ENCODE measurements around the gene SPATA20. TPM values are rescaled to one million over a fixed set of nuclear protein-coding genes. Genes with fewer than 3 reads are reported as not detected.

Gene SPATA20
- total RNA-seq, 1 donor from 2014 or later, result 52.3 TPM

- DNase-seq (no peak), ATAC-seq (ENCODE audit: low read depth) (no peak)
- TF ChIP-seq, protein P1, sequence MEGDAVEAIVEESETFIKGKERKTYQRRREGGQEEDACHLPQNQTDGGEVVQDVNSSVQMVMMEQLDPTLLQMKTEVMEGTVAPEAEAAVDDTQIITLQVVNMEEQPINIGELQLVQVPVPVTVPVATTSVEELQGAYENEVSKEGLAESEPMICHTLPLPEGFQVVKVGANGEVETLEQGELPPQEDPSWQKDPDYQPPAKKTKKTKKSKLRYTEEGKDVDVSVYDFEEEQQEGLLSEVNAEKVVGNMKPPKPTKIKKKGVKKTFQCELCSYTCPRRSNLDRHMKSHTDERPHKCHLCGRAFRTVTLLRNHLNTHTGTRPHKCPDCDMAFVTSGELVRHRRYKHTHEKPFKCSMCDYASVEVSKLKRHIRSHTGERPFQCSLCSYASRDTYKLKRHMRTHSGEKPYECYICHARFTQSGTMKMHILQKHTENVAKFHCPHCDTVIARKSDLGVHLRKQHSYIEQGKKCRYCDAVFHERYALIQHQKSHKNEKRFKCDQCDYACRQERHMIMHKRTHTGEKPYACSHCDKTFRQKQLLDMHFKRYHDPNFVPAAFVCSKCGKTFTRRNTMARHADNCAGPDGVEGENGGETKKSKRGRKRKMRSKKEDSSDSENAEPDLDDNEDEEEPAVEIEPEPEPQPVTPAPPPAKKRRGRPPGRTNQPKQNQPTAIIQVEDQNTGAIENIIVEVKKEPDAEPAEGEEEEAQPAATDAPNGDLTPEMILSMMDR (IDR thresholded peaks at IDR 0.05), result no peak
- H3K36me3 Mint-ChIP-seq (ENCODE audit: low read depth), result no peaks in the 10 kb centered on the region
- H3K4me1 Mint-ChIP-seq, result peaks cover 13% of the 10 kb centered on the region
- H3K4me3 Mint-ChIP-seq, result no peak overlapping the region
- no peaks in the 10 kb centered on the region for H3K9me3 Mint-ChIP-seq
- intact Hi-C loops (cut with micrococcal nuclease), result no loop called here
- ChIA-PET POLR2A (no interaction called here), CTCF (no interaction called here)
- H3K27ac Mint-ChIP-seq, result no peak overlapping the region
- no peaks in the 10 kb centered on the region for H3K27me3 Mint-ChIP-seq
Observed at GRCh38 chr17:50514936-50515702, 31.9 kb upstream of the SPATA20 start.

DNA sequence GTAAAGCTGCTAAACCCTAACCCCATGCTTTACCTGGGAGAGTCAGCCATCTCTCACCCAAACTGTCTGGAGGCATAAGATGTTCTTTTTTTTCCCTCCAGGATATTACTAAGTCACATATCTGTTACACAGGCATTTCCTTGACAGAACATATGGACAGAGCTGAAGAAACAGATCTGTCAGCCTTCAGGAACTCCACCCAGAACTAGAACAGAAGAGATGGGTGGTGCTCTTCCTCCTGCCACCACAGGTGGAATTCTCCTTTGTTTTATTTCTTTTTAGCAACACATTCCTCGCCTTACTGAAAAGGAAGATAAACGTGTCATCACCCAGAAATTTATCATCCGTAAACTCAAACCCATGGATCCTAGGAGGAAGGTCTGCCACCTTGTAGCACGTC is 30.0 kb upstream of the SPATA20 start:
- ChIA-PET CTCF (interaction anchor here (1.2 kb wide), 1 partner anchor 38 kb away, joined by 4 read pairs; the partner anchor contains the start of gene RSAD1), POLR2A (no interaction called here)
- Mint-ChIP-seq H3K4me3 (no peak overlapping the region), H3K9me3 (no peaks in the 10 kb centered on the region), H3K4me1 (no peaks in the 10 kb centered on the region), H3K36me3 (ENCODE audit: low read depth) (no peaks in the 10 kb centered on the region), H3K27ac (no peak overlapping the region), H3K27me3 (no peaks in the 10 kb centered on the region)
- intact Hi-C loops (cut with micrococcal nuclease), result no loop called here
- ATAC-seq (ENCODE audit: low read depth) (no peak), DNase-seq (no peak)
- TF ChIP-seq, protein P1 (IDR thresholded peaks at IDR 0.05), result no peak

DNA sequence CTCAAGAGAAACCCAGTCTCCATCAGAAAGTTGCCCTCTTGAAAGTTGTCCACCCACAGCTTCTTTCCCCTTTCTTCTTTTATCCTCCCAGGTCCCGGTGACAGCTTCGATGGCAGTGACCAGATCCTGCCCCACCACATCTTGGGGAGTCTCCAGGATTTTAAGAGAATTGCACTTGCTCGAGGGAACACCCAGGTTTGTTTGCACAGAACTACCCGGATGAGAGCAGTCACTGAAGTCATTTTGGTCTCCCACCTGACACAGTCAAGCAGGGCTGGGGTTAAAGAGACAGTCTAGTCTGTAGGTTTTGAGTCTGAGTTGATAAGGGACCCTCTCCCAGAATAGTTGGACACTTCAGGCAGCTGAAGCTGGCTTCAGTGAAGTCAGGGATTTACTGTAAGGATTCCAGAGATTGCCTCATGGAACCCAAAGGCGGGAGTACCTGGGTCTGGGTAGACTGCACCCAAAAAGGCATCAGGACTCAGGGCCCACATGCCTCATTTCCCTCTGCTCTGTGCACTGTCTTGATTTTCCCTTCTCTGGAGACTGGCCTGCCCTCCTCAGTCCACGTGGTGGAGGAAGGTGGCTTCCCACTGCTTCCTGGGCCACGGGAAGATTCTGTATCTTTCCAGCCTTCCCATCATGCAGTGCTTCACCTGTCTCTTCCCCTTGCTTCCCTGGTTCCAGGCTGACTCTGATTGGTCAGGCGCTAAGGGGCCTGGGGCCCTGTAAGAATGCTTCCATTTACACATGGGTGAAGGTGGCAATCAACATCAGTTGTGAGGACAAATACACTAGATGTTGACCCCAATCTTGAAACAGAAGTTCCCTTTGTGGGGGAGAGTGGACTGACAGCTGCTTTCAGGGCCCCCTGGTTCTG is 29.2 kb upstream of the SPATA20 start:
- H3K4me1 Mint-ChIP-seq, result no peaks in the 10 kb centered on the region
- H3K27me3 Mint-ChIP-seq, result no peaks in the 10 kb centered on the region
- DNase-seq (no peak), ATAC-seq (ENCODE audit: low read depth) (no peak)
- intact Hi-C loops (cut with micrococcal nuclease), result no loop called here
- H3K27ac Mint-ChIP-seq, result no peak overlapping the region
- H3K4me3 Mint-ChIP-seq, result no peak overlapping the region
- no peaks in the 10 kb centered on the region for H3K9me3 Mint-ChIP-seq
- no peaks in the 10 kb centered on the region for H3K36me3 Mint-ChIP-seq (ENCODE audit: low read depth)
- CTCF ChIA-PET, result no interaction called here
- TF ChIP-seq, protein P1 (IDR thresholded peaks at IDR 0.05), result no peak
- POLR2A ChIA-PET, result no interaction called here

GRCh38 chr17:50518384-50519023 is 28.5 kb upstream of the SPATA20 start:
- POLR2A ChIA-PET, result no interaction called here
- DNase-seq, result no peak
- Mint-ChIP-seq H3K36me3 (ENCODE audit: low read depth) (no peaks in the 10 kb centered on the region), H3K4me3 (no peak overlapping the region), H3K27me3 (no peaks in the 10 kb centered on the region), H3K9me3 (no peaks in the 10 kb centered on the region), H3K4me1 (no peaks in the 10 kb centered on the region), H3K27ac (no peak overlapping the region)
- TF ChIP-seq, protein P1 (IDR thresholded peaks at IDR 0.05), result no peak
- intact Hi-C loops (cut with micrococcal nuclease), result no loop called here
- CTCF ChIA-PET, result no interaction called here
- ATAC-seq (ENCODE audit: low read depth), result no peak
